GM12878 (cell line): Measurements from ENCODE around the gene LPGAT1. TPM values are rescaled to one million over a fixed set of nuclear protein-coding genes. Genes with fewer than 3 reads are reported as not detected.

Source experiments
- ATAC-seq: fragments of 200-7000 bp; cut with Tn5 transposase; 3 replicates; pipeline ENCODE4 v1.9.1; 2020; ENCODE audit warnings: mild to moderate bottlenecking, moderate library complexity
- BruUV-seq: library from RNA; stranded (reverse); fragments of 400-500 nt; replicated peaks from 2 replicates; lab custom pipeline; 2021; lab: Mats Ljungman, UMichigan
- CTCF ChIA-PET: fragments of 300-600 bp; sonication (Branson Sonifier 250); formaldehyde crosslinking; extraction: SDS; loops from one replicate; lab custom pipeline; 2021; ENCODE audit warnings: inconsistent platforms; lab: Yijun Ruan, JAX
- POLR2A ChIA-PET: fragments of 350-600 bp; formaldehyde crosslinking; extraction: SDS; loops from one replicate; lab custom pipeline; 2021; ENCODE audit warnings: inconsistent platforms; lab: Charles Lee
- RAD21 ChIA-PET: fragments of 300-600 bp; sonication (Branson Sonifier 250); formaldehyde crosslinking; loops from one replicate; lab custom pipeline; 2023; ENCODE audit warnings: antibody characterized with exemption; ENCODE audit not compliant: unreplicated experiment; lab: Charles Lee
- SMC1A ChIA-PET: fragments of 300-600 bp; sonication (Branson Sonifier 250); formaldehyde crosslinking; loops from one replicate; lab custom pipeline; 2023; ENCODE audit not compliant: unreplicated experiment, uncharacterized antibody; lab: Charles Lee
- DNase-seq: peaks from one replicate; pipeline ENCODE4 v3.0.0-alpha.2; 2011; ENCODE audit warnings: low read depth, low spot score
- FAIRE-seq: peaks from 3 replicates; lab custom pipeline; 2011; peaks lifted over from hg19 to GRCh38; lab: Jason Lieb, UNC
- H2AFZ ChIP-seq: 2 replicates; pipeline ENCODE4 v1.6.0; 2011; ENCODE audit warnings: low read depth, low read length, control low read depth; ENCODE audit not compliant: control insufficient read depth
- H3K27ac ChIP-seq: 2 replicates; pipeline ENCODE4 v1.5.1; 2011; ENCODE audit warnings: control low read depth; ENCODE audit not compliant: control insufficient read depth, insufficient read depth
- H3K27me3 ChIP-seq, 2 experiments: replicated peaks in 1 of 2; 2 replicates each; pipeline versions ENCODE4 v1.6.0 to v1.6.1; 2011; ENCODE audit warnings: low read length in 1 of 2; ENCODE audit not compliant: control insufficient read depth in 2 of 2, insufficient read depth in 2 of 2
- H3K36me3 ChIP-seq, 2 experiments: 2 replicates each; pipeline ENCODE4 v1.5.1; 2011; ENCODE audit warnings: low read length in 1 of 2; ENCODE audit not compliant: control insufficient read depth in 2 of 2, insufficient read depth in 2 of 2
- H3K4me1 ChIP-seq: 2 replicates; pipeline ENCODE4 v1.6.1; 2011; ENCODE audit warnings: mild to moderate bottlenecking, low read length, moderate library complexity, mixed read lengths; ENCODE audit not compliant: control insufficient read depth, insufficient read depth
- H3K4me2 ChIP-seq: 2 replicates; pipeline ENCODE4 v1.6.0; 2011; ENCODE audit warnings: control low read depth; ENCODE audit not compliant: control insufficient read depth, insufficient read depth
- H3K4me3 ChIP-seq: fragments of 200-600 bp; sonication (generic); 2 replicates; pipeline ENCODE4 v1.5.1; 2016
- H3K79me2 ChIP-seq: 2 replicates; pipeline ENCODE4 v1.6.0; 2011; ENCODE audit warnings: low read length; ENCODE audit not compliant: control insufficient read depth, insufficient read depth
- H3K9ac ChIP-seq: 2 replicates; pipeline ENCODE4 v1.8.0; 2011; ENCODE audit warnings: low read length, control low read depth, mixed read lengths; ENCODE audit not compliant: control insufficient read depth, insufficient read depth
- H3K9me3 ChIP-seq: replicated peaks from 3 replicates; pipeline ENCODE4 v1.5.1; 2011; ENCODE audit warnings: mild to moderate bottlenecking, low read length; ENCODE audit not compliant: control insufficient read depth, insufficient read depth
- H4K20me1 ChIP-seq: 2 replicates; pipeline ENCODE4 v1.6.0; 2011; ENCODE audit not compliant: control insufficient read depth, insufficient read depth
- CBFB ChIP-seq: IDR thresholded peaks from 2 replicates; pipeline ENCODE4 v1.6.1; 2016; ENCODE audit warnings: antibody characterized with exemption, low read depth
- EGR1 ChIP-seq, 2 experiments: IDR thresholded peaks; 1 replicate in 1 of 2; 2 replicates in 1 of 2; pipeline ENCODE4 v1.6.1; 2011 to 2012; ENCODE audit warnings: low read depth in 2 of 2, low read length in 2 of 2, borderline replicate concordance in 1 of 2, mild to moderate bottlenecking in 1 of 2, moderate library complexity in 1 of 2
- PAX5 ChIP-seq: IDR thresholded peaks from 2 replicates; pipeline ENCODE4 v1.6.1; 2011; ENCODE audit warnings: low read depth, low read length, borderline replicate concordance
- PAX8 ChIP-seq: fragments of 450-650 bp; IDR thresholded peaks from 2 replicates; pipeline ENCODE4 v1.6.1; 2017; ENCODE audit warnings: mild to moderate bottlenecking, moderate library complexity
- RB1 ChIP-seq: fragments of 450-650 bp; formaldehyde crosslinking; IDR thresholded peaks from 2 replicates; pipeline ENCODE4 v1.6.1; 2017; ENCODE audit warnings: mild to moderate bottlenecking, borderline replicate concordance
- SMAD5 ChIP-seq: IDR thresholded peaks from 2 replicates; pipeline ENCODE4 v1.6.1; 2016; ENCODE audit warnings: antibody characterized with exemption, low read depth
- TCF3 ChIP-seq: IDR thresholded peaks from 2 replicates; pipeline ENCODE4 v1.6.1; 2012; ENCODE audit warnings: low read depth, mild to moderate bottlenecking, low read length, borderline replicate concordance; ENCODE audit not compliant: insufficient read depth
- ZNF274 ChIP-seq: IDR thresholded peaks from one replicate; pipeline ENCODE4 v1.8.0; 2011; ENCODE audit not compliant: insufficient read length, insufficient read depth
- WGBS: methylation state at CpG from one replicate; pipeline ENCODE4 v1.1.6; 2016; ENCODE audit warnings: low lambda C conversion rate; ENCODE audit not compliant: insufficient replicate concordance, insufficient coverage; ENCODE audit errors: missing lambda C conversion rate; 5-methylcytosine and 5-hydroxymethylcytosine counted together
- in situ Hi-C: fragments of 300-500 bp; cut with MboI; formaldehyde crosslinking; loops from 9 replicates; pipeline ENCODE4 v1.14.3; 2018; ENCODE audit warnings: mixed read lengths
- intact Hi-C: fragments of 100-400 bp; cut with micrococcal nuclease; formaldehyde crosslinking; loops from one replicate; pipeline ENCODE4 v1.14.2; 2022; ENCODE audit not compliant: unreplicated experiment
- polyA plus RNA-seq, 11 experiments: library from polyadenylated mRNA; depleted of rRNA in 4 of 11; unstranded in 6 of 11; stranded (reverse) in 5 of 11; fragments of >200 nt; fragmentation: Nextera tagmentation in 4 of 11; fragmentation: Illumina TruSeq in 1 of 11; extraction: Ambion mirVana in 4 of 11; extraction: Trizol in 1 of 11; gene quantifications; 1 replicate in 1 of 11; 2 replicates in 10 of 11; pipeline versions ENCODE4 v1.2.1 to v1.2.3, GENCODE V29; 2011 to 2016; ENCODE audit warnings: inconsistent platforms in 2 of 11, missing spikeins in 2 of 11, low read depth in 1 of 11
- total RNA-seq, 4 experiments: library from RNA; depleted of rRNA in 3 of 4; stranded (reverse); fragments of >200 nt in 3 of 4; fragmentation: Illumina TruSeq in 1 of 4; extraction: Trizol in 1 of 4; gene quantifications; 2 replicates each; pipeline versions ENCODE4 v1.2.1 to v1.2.3, GENCODE V29; 2013 to 2021
- TF ChIP-seq, protein P1 (sequence below): IDR thresholded peaks from 2 replicates; pipeline ENCODE4 v1.6.1; 2011; ENCODE audit warnings: borderline replicate concordance, low read depth, mild to moderate bottlenecking, moderate library complexity, low read length; ENCODE audit not compliant: insufficient read depth, poor library complexity, severe bottlenecking
- TF ChIP-seq, protein P2 (sequence below): fragments of 450-650 bp; IDR thresholded peaks from 2 replicates; pipeline ENCODE4 v1.6.1; 2017; ENCODE audit warnings: low read depth, mild to moderate bottlenecking, moderate library complexity
- TF ChIP-seq, protein P3 (sequence below), 3 experiments: IDR thresholded peaks in 2 of 3; conservative IDR thresholded peaks in 1 of 3; 2 replicates each; pipeline ENCODE4 v1.5.1; 2011; ENCODE audit warnings: low read depth in 3 of 3, low read length in 3 of 3, mild to moderate bottlenecking in 3 of 3, control low read depth in 2 of 3, moderate library complexity in 2 of 3, inconsistent platforms in 1 of 3, mixed read lengths in 1 of 3; ENCODE audit not compliant: control insufficient read depth in 2 of 3, insufficient read depth in 1 of 3; ENCODE audit errors: extremely low read depth in 1 of 3

The LPGAT1 gene
- total and polyA plus RNA-seq, 10 of the 15 experiments (the other 5 are each of a cell fraction or from before 2014, with no cell fraction given): 5.8 to 40.6 (median 19.2) TPM

DNA sequence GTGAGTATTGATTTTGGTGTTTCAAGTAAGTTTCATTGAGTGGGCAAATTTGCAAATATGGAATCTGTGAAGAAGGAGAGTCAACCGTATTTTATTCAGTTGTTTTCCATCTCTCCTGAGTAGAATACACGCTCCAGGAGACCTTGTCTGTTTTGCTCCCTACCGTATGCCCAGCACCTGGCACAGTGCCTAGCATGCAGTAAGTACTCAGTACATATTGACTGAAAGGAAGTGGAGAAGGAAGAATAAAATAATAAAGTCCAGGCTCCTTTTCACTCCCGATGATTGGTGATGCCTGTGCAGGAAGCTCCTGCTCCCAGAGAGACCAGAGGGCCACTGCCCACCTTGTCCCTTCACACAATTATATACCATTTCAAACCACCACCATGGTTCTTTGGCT, 95.8 kb downstream of the LPGAT1 start:
- BruUV-seq: no TSS peak
- TF ChIP-seq, protein P1, sequence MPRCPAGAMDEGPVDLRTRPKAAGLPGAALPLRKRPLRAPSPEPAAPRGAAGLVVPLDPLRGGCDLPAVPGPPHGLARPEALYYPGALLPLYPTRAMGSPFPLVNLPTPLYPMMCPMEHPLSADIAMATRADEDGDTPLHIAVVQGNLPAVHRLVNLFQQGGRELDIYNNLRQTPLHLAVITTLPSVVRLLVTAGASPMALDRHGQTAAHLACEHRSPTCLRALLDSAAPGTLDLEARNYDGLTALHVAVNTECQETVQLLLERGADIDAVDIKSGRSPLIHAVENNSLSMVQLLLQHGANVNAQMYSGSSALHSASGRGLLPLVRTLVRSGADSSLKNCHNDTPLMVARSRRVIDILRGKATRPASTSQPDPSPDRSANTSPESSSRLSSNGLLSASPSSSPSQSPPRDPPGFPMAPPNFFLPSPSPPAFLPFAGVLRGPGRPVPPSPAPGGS: no peak
- Histone ChIP-seq H3K27me3 (no peaks in the 10 kb centered on the region), H3K36me3 (no peaks in the 10 kb centered on the region), H3K4me2 (no peak overlapping the region), H3K79me2 (no peaks in the 10 kb centered on the region), H3K9ac (no peak overlapping the region), H3K4me3 (no peak overlapping the region), H3K4me1 (peaks cover 24% of the 10 kb centered on the region), H4K20me1 (no peaks in the 10 kb centered on the region), H3K9me3 (no peaks in the 10 kb centered on the region), H2AFZ (no peak overlapping the region), H3K27ac (no peak overlapping the region)
- no peak for ATAC-seq
- ChIA-PET RAD21 (no interaction called here), SMC1A (interaction anchor here (0.7 to 0.9 kb wide), 2 partner anchors 33 to 111 kb away, joined by 3 read pairs; no protein-coding TSS in a partner anchor), POLR2A (no interaction called here), CTCF (interaction anchor here (0.7 to 5.8 kb wide), 2 partner anchors 36 to 89 kb away, joined by 3 to 26 read pairs; no protein-coding TSS in a partner anchor)
- intact Hi-C loops (no loop called here), in situ Hi-C loops (no loop called here)
- DNase-seq: no peak
- WGBS: 87% methylated on average over 4 of the region's 4 CpGs
- no peak for FAIRE-seq

DNA sequence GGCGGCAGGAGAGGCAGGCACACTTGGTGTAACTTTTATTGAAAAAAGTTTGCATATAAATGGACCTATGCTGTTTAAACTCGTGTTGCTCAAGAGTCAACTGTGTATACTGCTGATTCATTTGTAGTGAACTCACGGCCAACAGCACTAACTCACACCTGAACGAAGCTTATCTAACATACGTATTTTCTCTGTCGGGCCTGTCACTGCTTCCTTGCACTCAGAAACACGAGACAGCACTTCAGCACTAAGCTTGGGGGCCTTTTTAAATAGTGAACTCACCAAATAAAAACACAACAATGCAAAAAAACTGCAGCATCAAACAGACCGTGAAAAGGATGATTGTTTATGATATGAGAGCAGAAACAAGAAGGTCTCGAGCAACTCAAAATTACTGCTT, 96.2 kb downstream of the LPGAT1 start:
- no peaks in the 10 kb centered on the region for H3K27me3 ChIP-seq
- no peak overlapping the region for H3K4me3 ChIP-seq
- no peak for ATAC-seq
- POLR2A ChIA-PET: no interaction called here
- peaks cover 20% of the 10 kb centered on the region for H3K4me1 ChIP-seq
- TF ChIP-seq PAX8 (no peak), EGR1 (IDR thresholded peaks at IDR 0.05; ENCODE audit: borderline replicate concordance in 1 of 2, low read depth in 2 of 2, low read length in 2 of 2) (no peak), CBFB (no peak), TCF3 (no peak), ZNF274 (no peak), SMAD5 (no peak), RB1 (no peak), PAX5 (no peak)
- TF ChIP-seq, protein P2, sequence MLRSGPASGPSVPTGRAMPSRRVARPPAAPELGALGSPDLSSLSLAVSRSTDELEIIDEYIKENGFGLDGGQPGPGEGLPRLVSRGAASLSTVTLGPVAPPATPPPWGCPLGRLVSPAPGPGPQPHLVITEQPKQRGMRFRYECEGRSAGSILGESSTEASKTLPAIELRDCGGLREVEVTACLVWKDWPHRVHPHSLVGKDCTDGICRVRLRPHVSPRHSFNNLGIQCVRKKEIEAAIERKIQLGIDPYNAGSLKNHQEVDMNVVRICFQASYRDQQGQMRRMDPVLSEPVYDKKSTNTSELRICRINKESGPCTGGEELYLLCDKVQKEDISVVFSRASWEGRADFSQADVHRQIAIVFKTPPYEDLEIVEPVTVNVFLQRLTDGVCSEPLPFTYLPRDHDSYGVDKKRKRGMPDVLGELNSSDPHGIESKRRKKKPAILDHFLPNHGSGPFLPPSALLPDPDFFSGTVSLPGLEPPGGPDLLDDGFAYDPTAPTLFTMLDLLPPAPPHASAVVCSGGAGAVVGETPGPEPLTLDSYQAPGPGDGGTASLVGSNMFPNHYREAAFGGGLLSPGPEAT: no peak
- TF ChIP-seq, protein P3, sequence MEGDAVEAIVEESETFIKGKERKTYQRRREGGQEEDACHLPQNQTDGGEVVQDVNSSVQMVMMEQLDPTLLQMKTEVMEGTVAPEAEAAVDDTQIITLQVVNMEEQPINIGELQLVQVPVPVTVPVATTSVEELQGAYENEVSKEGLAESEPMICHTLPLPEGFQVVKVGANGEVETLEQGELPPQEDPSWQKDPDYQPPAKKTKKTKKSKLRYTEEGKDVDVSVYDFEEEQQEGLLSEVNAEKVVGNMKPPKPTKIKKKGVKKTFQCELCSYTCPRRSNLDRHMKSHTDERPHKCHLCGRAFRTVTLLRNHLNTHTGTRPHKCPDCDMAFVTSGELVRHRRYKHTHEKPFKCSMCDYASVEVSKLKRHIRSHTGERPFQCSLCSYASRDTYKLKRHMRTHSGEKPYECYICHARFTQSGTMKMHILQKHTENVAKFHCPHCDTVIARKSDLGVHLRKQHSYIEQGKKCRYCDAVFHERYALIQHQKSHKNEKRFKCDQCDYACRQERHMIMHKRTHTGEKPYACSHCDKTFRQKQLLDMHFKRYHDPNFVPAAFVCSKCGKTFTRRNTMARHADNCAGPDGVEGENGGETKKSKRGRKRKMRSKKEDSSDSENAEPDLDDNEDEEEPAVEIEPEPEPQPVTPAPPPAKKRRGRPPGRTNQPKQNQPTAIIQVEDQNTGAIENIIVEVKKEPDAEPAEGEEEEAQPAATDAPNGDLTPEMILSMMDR (IDR thresholded peaks at IDR 0.05 in 2 of 3, conservative IDR thresholded peaks at IDR 0.05 in 1 of 3; ENCODE audit: control insufficient read depth in 2 of 3, extremely low read depth in 1 of 3, insufficient read depth in 1 of 3, low read depth in 3 of 3, low read length in 3 of 3): no peak
- TF ChIP-seq, all 136 proteins: peak for 0
- Histone ChIP-seq H2AFZ (no peak overlapping the region), H3K4me2 (no peak overlapping the region), H3K9me3 (no peaks in the 10 kb centered on the region), H3K79me2 (no peaks in the 10 kb centered on the region), H3K27ac (no peak overlapping the region), H3K36me3 (no peaks in the 10 kb centered on the region), H4K20me1 (no peaks in the 10 kb centered on the region), H3K9ac (no peak overlapping the region)
- ChIA-PET SMC1A (interaction anchor here (0.7 to 1.2 kb wide), 4 partner anchors 32 to 111 kb away, joined by 3 read pairs; no protein-coding TSS in a partner anchor), RAD21 (no interaction called here), CTCF (interaction anchor here (0.7 to 5.8 kb wide), 2 partner anchors 36 to 90 kb away, joined by 3 to 26 read pairs; no protein-coding TSS in a partner anchor)
- BruUV-seq: no TSS peak
- in situ Hi-C loops: no loop called here
- no peak for DNase-seq
- intact Hi-C loops: no loop called here
- FAIRE-seq: peak; percentile 7
- 57% methylated on average over 9 of the region's 9 CpGs for WGBS
